ENCODE measurements around the gene GLI3.

DNA sequence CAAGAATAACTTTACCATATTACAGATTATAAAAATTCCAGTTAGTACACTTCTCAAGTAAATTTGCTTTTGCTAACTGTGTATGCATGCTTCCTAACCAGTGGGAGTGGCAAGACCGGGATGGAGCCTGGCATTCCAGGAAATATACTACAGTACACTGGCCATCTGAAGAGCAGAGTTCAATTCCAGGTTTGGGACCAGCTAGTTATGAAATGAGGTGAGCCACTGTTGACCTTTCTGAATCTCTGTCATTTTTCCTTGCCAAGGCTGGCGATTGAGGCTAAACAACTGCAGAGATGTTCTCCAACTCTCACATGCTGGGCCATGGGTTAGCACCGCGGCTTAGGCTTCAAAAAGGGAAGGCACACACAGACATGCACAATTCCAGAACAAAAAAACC, 258.2 kb downstream of the GLI3 start:
- TF ChIP-seq POLR2A (IDR thresholded peaks at IDR 0.05), result no peak
- TF ChIP-seq, protein P1, sequence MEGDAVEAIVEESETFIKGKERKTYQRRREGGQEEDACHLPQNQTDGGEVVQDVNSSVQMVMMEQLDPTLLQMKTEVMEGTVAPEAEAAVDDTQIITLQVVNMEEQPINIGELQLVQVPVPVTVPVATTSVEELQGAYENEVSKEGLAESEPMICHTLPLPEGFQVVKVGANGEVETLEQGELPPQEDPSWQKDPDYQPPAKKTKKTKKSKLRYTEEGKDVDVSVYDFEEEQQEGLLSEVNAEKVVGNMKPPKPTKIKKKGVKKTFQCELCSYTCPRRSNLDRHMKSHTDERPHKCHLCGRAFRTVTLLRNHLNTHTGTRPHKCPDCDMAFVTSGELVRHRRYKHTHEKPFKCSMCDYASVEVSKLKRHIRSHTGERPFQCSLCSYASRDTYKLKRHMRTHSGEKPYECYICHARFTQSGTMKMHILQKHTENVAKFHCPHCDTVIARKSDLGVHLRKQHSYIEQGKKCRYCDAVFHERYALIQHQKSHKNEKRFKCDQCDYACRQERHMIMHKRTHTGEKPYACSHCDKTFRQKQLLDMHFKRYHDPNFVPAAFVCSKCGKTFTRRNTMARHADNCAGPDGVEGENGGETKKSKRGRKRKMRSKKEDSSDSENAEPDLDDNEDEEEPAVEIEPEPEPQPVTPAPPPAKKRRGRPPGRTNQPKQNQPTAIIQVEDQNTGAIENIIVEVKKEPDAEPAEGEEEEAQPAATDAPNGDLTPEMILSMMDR (IDR thresholded peaks at IDR 0.05), result no peak
